SK-N-SH (cell line): ENCODE measurements around the gene ISY1. TPM values are rescaled to one million over a fixed set of nuclear protein-coding genes. Genes with fewer than 3 reads are reported as not detected.
A peak's percentile ranks its signal among the peaks of the same experiment; 100 is the strongest.

Experiments
- CTCF ChIA-PET: fragments of 300-600, 350-600 bp; formaldehyde crosslinking; extraction: SDS; loops from one replicate; lab custom pipeline; 2021; lab: Yijun Ruan, JAX
- POLR2A ChIA-PET: fragments of 350-600 bp; sonication (Branson Sonifier 250); formaldehyde crosslinking; extraction: SDS; loops from one replicate; lab custom pipeline; 2020; ENCODE audit warnings: antibody characterized with exemption, inconsistent platforms; lab: Yijun Ruan, JAX
- DNase-seq: peaks from one replicate; pipeline ENCODE4 v3.0.0; 2012
- H2AFZ ChIP-seq: fragments of 200-600 bp; sonication (generic); 2 replicates; pipeline ENCODE4 v1.8.1; 2016; ENCODE audit warnings: antibody characterized with exemption, mild to moderate bottlenecking, low read depth
- H3F3A ChIP-seq: fragments of 200-600 bp; sonication (generic); replicated peaks from 2 replicates; pipeline ENCODE3; 2016; ENCODE audit warnings: antibody characterized with exemption, mild to moderate bottlenecking; ENCODE audit not compliant: insufficient read depth
- H3K27ac ChIP-seq, 2 experiments: fragments of 200-500 bp in 1 of 2; fragments of 200-600 bp in 1 of 2; sonication (Bioruptor generic) in 1 of 2; sonication (generic), shearing (Covaris generic) in 1 of 2; 2 replicates each; pipeline versions ENCODE4 v1.5.1 to v1.6.1; 2014 to 2016; ENCODE audit warnings: low read depth in 2 of 2, inconsistent platforms in 1 of 2, low read length in 1 of 2, mild to moderate bottlenecking in 1 of 2, mixed read lengths in 1 of 2
- H3K27me3 ChIP-seq: fragments of 200-600 bp; sonication (generic), shearing (Covaris generic); 2 replicates; pipeline ENCODE4 v1.6.1; 2016; ENCODE audit warnings: mixed run types; ENCODE audit not compliant: insufficient read depth
- H3K36me3 ChIP-seq, 2 experiments: fragments of 200-500 bp in 1 of 2; fragments of 200-600 bp in 1 of 2; sonication (Bioruptor generic) in 1 of 2; sonication (generic) in 1 of 2; replicated peaks in 1 of 2; 2 replicates each; pipeline versions ENCODE3 to v1.5.1; 2014 to 2016; ENCODE audit warnings: low read length in 1 of 2, mild to moderate bottlenecking in 1 of 2; ENCODE audit not compliant: insufficient read depth in 2 of 2, control insufficient read depth in 1 of 2
- H3K4me1 ChIP-seq, 2 experiments: fragments of 200-500 bp in 1 of 2; fragments of 200-600 bp in 1 of 2; sonication (Bioruptor generic) in 1 of 2; sonication (generic), shearing (Covaris generic) in 1 of 2; 2 replicates each; pipeline versions ENCODE4 v1.5.1 to v1.6.1; 2014 to 2016; ENCODE audit warnings: low read depth in 1 of 2, low read length in 1 of 2, mixed run types in 1 of 2; ENCODE audit not compliant: insufficient read depth in 2 of 2, control insufficient read depth in 1 of 2
- H3K4me2 ChIP-seq: fragments of 200-600 bp; sonication (generic), shearing (Covaris generic); 2 replicates; pipeline ENCODE4 v1.6.1; 2017; ENCODE audit warnings: mixed run types
- H3K4me3 ChIP-seq, 2 experiments: fragments of 200-500 bp in 1 of 2; fragments of 200-600 bp in 1 of 2; sonication (Bioruptor generic) in 1 of 2; sonication (generic), shearing (Covaris generic) in 1 of 2; 2 replicates each; pipeline versions ENCODE4 v1.5.1 to v1.8.1; 2014 to 2016; ENCODE audit warnings: low read depth in 2 of 2, inconsistent platforms in 1 of 2, low read length in 1 of 2, mild to moderate bottlenecking in 1 of 2, mixed read lengths in 1 of 2, moderate library complexity in 1 of 2
- H3K79me2 ChIP-seq: fragments of 200-600 bp; sonication (generic); 2 replicates; pipeline ENCODE4 v1.8.1; 2017; ENCODE audit warnings: mild to moderate bottlenecking; ENCODE audit not compliant: insufficient read depth
- H3K9ac ChIP-seq: fragments of 200-600 bp; sonication (generic); 2 replicates; pipeline ENCODE4 v1.6.1; 2017; ENCODE audit warnings: mixed run types
- H3K9me2 ChIP-seq: fragments of 200-600 bp; sonication (generic); 2 replicates; pipeline ENCODE4 v1.6.1; 2017; ENCODE audit warnings: mixed run types
- H3K9me3 ChIP-seq: fragments of 200-600 bp; sonication (generic); 2 replicates; pipeline ENCODE4 v1.6.1; 2017; ENCODE audit warnings: mixed run types, mild to moderate bottlenecking, moderate library complexity
- H4K20me1 ChIP-seq: fragments of 200-600 bp; sonication (generic); 2 replicates; pipeline ENCODE4 v1.6.1; 2017; ENCODE audit warnings: mild to moderate bottlenecking, mixed run types; ENCODE audit not compliant: insufficient read depth
- CHD2 ChIP-seq: fragments of 150-350 bp; IDR thresholded peaks from 2 replicates; pipeline ENCODE4 v1.6.1; 2018; ENCODE audit warnings: low read length; ENCODE audit not compliant: partially characterized antibody
- ELF1 ChIP-seq: IDR thresholded peaks from 2 replicates; pipeline ENCODE4 v1.4.0; 2012
- EP300 ChIP-seq, 2 experiments: IDR thresholded peaks; 2 replicates each; pipeline versions ENCODE4 v1.4.0 to v1.6.1; 2012; ENCODE audit warnings: borderline replicate concordance in 1 of 2, low read depth in 1 of 2, low read length in 1 of 2
- EZH2phosphoT487 ChIP-seq: fragments of 200-600 bp; sonication (generic); IDR thresholded peaks from 2 replicates; pipeline ENCODE4 v1.6.1; 2017; ENCODE audit warnings: low read depth, mixed run types, mild to moderate bottlenecking, antibody characterized with exemption, moderate library complexity, borderline replicate concordance
- FOSL2 ChIP-seq: IDR thresholded peaks from 2 replicates; pipeline ENCODE4 v1.4.0; 2012; ENCODE audit warnings: low read depth, mild to moderate bottlenecking, moderate library complexity, borderline replicate concordance
- FOXJ3 ChIP-seq: sonication (generic); formaldehyde crosslinking; IDR thresholded peaks from 2 replicates; pipeline ENCODE4 v1.5.1; 2020; ENCODE audit warnings: mild to moderate bottlenecking, missing genetic modification reagents
- FOXM1 ChIP-seq: IDR thresholded peaks from 2 replicates; pipeline ENCODE4 v1.4.0; 2012; ENCODE audit warnings: low read depth, mild to moderate bottlenecking
- GABPA ChIP-seq: IDR thresholded peaks from 2 replicates; pipeline ENCODE4 v1.4.0; 2012; ENCODE audit warnings: low read depth, mild to moderate bottlenecking
- GATA2 ChIP-seq: sonication (generic); formaldehyde crosslinking; IDR thresholded peaks from 2 replicates; pipeline ENCODE4 v1.5.0; 2020; ENCODE audit warnings: mild to moderate bottlenecking, missing genetic modification reagents
- MEF2A ChIP-seq: IDR thresholded peaks from 2 replicates; pipeline ENCODE4 v1.4.0; 2012; ENCODE audit warnings: low read depth, borderline replicate concordance
- MXI1 ChIP-seq: IDR thresholded peaks from 2 replicates; pipeline ENCODE4 v1.6.1; 2012; ENCODE audit warnings: mild to moderate bottlenecking, low read depth, low read length, improper control_type of control experiment
- NFIC ChIP-seq: IDR thresholded peaks from 2 replicates; pipeline ENCODE4 v1.4.0; 2012; ENCODE audit warnings: borderline replicate concordance
- NRF1 ChIP-seq: IDR thresholded peaks from 2 replicates; pipeline ENCODE4 v1.6.1; 2012; ENCODE audit warnings: low read depth, mild to moderate bottlenecking, low read length
- POLR2AphosphoS5 ChIP-seq: IDR thresholded peaks from 2 replicates; pipeline ENCODE4 v1.6.1; 2012; ENCODE audit warnings: low read depth, low read length
- RCOR1 ChIP-seq: fragments of 150-350 bp; IDR thresholded peaks from 2 replicates; pipeline ENCODE4 v1.6.1; 2017; ENCODE audit warnings: antibody characterized with exemption, low read length
- REST ChIP-seq: IDR thresholded peaks from 2 replicates; pipeline ENCODE4 v1.6.1; 2012; ENCODE audit warnings: mild to moderate bottlenecking, low read depth, low read length, moderate library complexity
- RFX5 ChIP-seq: IDR thresholded peaks from 2 replicates; pipeline ENCODE4 v1.6.1; 2012; ENCODE audit warnings: mild to moderate bottlenecking, improper control_type of control experiment, low read length
- SIN3A ChIP-seq: IDR thresholded peaks from 2 replicates; pipeline ENCODE4 v1.6.1; 2012; ENCODE audit warnings: low read depth, mild to moderate bottlenecking, low read length, moderate library complexity, borderline replicate concordance
- SMC3 ChIP-seq: IDR thresholded peaks from 2 replicates; pipeline ENCODE4 v1.6.1; 2012; ENCODE audit warnings: low read depth, low read length, improper control_type of control experiment
- TCF12 ChIP-seq: IDR thresholded peaks from 2 replicates; pipeline ENCODE4 v1.4.0; 2012
- TEAD4 ChIP-seq: IDR thresholded peaks from 2 replicates; pipeline ENCODE4 v1.4.0; 2012; ENCODE audit warnings: mild to moderate bottlenecking, borderline replicate concordance; ENCODE audit not compliant: insufficient read depth
- USF1 ChIP-seq: IDR thresholded peaks from 2 replicates; pipeline ENCODE4 v1.4.0; 2012; ENCODE audit warnings: low read depth, borderline replicate concordance
- USF2 ChIP-seq: fragments of 150-350 bp; IDR thresholded peaks from 2 replicates; pipeline ENCODE4 v1.6.1; 2017; ENCODE audit warnings: antibody characterized with exemption, low read length, low read depth, borderline replicate concordance
- YY1 ChIP-seq: IDR thresholded peaks from 2 replicates; pipeline ENCODE4 v1.4.0; 2012; ENCODE audit warnings: low read depth, mild to moderate bottlenecking
- ZBTB33 ChIP-seq: IDR thresholded peaks from 2 replicates; pipeline ENCODE4 v1.4.0; 2012; ENCODE audit warnings: low read depth, borderline replicate concordance
- WGBS: methylation state at CpG from one replicate; pipeline ENCODE4 v1.1.6; 2017; ENCODE audit warnings: low lambda C conversion rate; 5-methylcytosine and 5-hydroxymethylcytosine counted together
- polyA plus RNA-seq, 3 experiments: library from polyadenylated mRNA; depleted of rRNA; stranded (reverse); fragments of >200 nt; gene quantifications; 2 replicates each; pipeline ENCODE4 v1.2.3, GENCODE V29; 2012
- TF ChIP-seq, protein P1 (sequence below): fragments of 150-350 bp; IDR thresholded peaks from 2 replicates; pipeline ENCODE4 v1.6.1; 2016; ENCODE audit warnings: mild to moderate bottlenecking, low read depth, low read length

Gene ISY1
- polyA plus RNA-seq, 1 of the 3 experiments (the other 2 are of a cell fraction), result 20.9 TPM

GRCh38 chr3:129195731-129196256, 34.9 kb upstream of the ISY1 start:
- CTCF ChIA-PET, result interaction anchor here (1.0 to 2.7 kb wide), 2 partner anchors 13 to 50 kb away, joined by 3 to 13 read pairs; no protein-coding TSS in a partner anchor
- no peak for TF ChIP-seq SMC3
- TF ChIP-seq TCF12, result peak; percentile 73
- no peak for TF ChIP-seq NRF1
- peak; percentile 93 for TF ChIP-seq FOSL2
- no peak for TF ChIP-seq FOXM1
- no peak for TF ChIP-seq REST
- TF ChIP-seq CHD2, result no peak
- peak; percentile 59; the same call in 1 of the 2 replicates for TF ChIP-seq MEF2A
- peak; percentile 55; the same call in 1 of the 2 replicates for TF ChIP-seq SIN3A
- TF ChIP-seq EZH2phosphoT487, result no peak
- no peak for TF ChIP-seq RCOR1
- peak; percentile 64; the same call in 1 of the 2 replicates for TF ChIP-seq YY1
- TF ChIP-seq USF2, result no peak
- peak; percentile 61; the same call in 1 of the 2 replicates for TF ChIP-seq RFX5
- peak; percentile 65; the same call in 1 of the 2 replicates for TF ChIP-seq TEAD4
- no peak; the same call in 1 of the 2 replicates for TF ChIP-seq MXI1
- TF ChIP-seq EP300 (IDR thresholded peaks at IDR 0.05; ENCODE audit: borderline replicate concordance in 1 of 2, low read depth in 1 of 2, low read length in 1 of 2), result peak in 1 of 2 experiments; percentile 33; a peak in 1 of 4 replicates
- no peak; the same call in 1 of the 2 replicates for TF ChIP-seq GABPA
- TF ChIP-seq ZBTB33, result no peak
- TF ChIP-seq POLR2AphosphoS5, result peak; percentile 54; the same call in 1 of the 2 replicates
- no peak for TF ChIP-seq GATA2 (CRISPR knock-in tag)
- no peak for TF ChIP-seq FOXJ3 (CRISPR knock-in tag)
- no peak for TF ChIP-seq USF1
- TF ChIP-seq ELF1, result no peak
- peak; percentile 61 for TF ChIP-seq NFIC
- TF ChIP-seq, protein P1, sequence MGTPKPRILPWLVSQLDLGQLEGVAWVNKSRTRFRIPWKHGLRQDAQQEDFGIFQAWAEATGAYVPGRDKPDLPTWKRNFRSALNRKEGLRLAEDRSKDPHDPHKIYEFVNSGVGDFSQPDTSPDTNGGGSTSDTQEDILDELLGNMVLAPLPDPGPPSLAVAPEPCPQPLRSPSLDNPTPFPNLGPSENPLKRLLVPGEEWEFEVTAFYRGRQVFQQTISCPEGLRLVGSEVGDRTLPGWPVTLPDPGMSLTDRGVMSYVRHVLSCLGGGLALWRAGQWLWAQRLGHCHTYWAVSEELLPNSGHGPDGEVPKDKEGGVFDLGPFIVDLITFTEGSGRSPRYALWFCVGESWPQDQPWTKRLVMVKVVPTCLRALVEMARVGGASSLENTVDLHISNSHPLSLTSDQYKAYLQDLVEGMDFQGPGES, result no peak

More at GRCh38 chr3:129195731-129196256, 34.9 kb upstream of the ISY1 start:
- H4K20me1 ChIP-seq, result no peaks in the 10 kb centered on the region
- peak overlapping the region; percentile 64 to 89 for H3K27ac ChIP-seq
- DNase-seq, result no peak
- peak overlapping the region; percentile 69 for H2AFZ ChIP-seq
- 10% methylated on average over 6 of the region's 6 CpGs for WGBS
- no peaks in the 10 kb centered on the region for H3K36me3 ChIP-seq
- H3K4me2 ChIP-seq, result peak overlapping the region; percentile 74
- H3K9me2 ChIP-seq, result no peaks in the 10 kb centered on the region
- no peaks in the 10 kb centered on the region for H3K27me3 ChIP-seq
- POLR2A ChIA-PET, result no interaction called here
- peak overlapping the region; percentile 59 for H3K9ac ChIP-seq
- peaks cover 27% of the 10 kb centered on the region for H3F3A ChIP-seq
- peaks cover 0 to 18% of the 10 kb centered on the region in 2 experiments; a peak in 1 of 4 replicates for H3K4me1 ChIP-seq
- H3K79me2 ChIP-seq, result no peaks in the 10 kb centered on the region
- H3K9me3 ChIP-seq, result no peaks in the 10 kb centered on the region
- H3K4me3 ChIP-seq, result peak overlapping the region; percentile 17 to 38; a peak in 3 of 4 replicates
